RWPE1 (cell line): Measurements from ENCODE around the gene EXOC1L.

ENCODE experiments used
- CTCF ChIA-PET: fragments of 350-600 bp; sonication (Branson Sonifier 250); formaldehyde crosslinking; extraction: SDS; loops from one replicate; lab custom pipeline; 2021; lab: Yijun Ruan, JAX
- POLR2A ChIA-PET: fragments of 400-600 bp; formaldehyde crosslinking; extraction: SDS; loops from one replicate; lab custom pipeline; 2020; ENCODE audit warnings: antibody characterized with exemption; ENCODE audit not compliant: low non-redundant PET; lab: Yijun Ruan, JAX
- DNase-seq: peaks from one replicate; pipeline ENCODE4 v3.0.0; 2012; ENCODE audit warnings: low spot score
- H3K27ac ChIP-seq: fragments of 450-650 bp; 2 replicates; pipeline ENCODE4 v1.5.1; 2017
- CTCF ChIP-seq: fragments of 450-650 bp; conservative IDR thresholded peaks from 2 replicates; pipeline ENCODE4 v1.5.1; 2017; ENCODE audit warnings: low read depth, mild to moderate bottlenecking

EXOC1L gene

GRCh38 chr4:55868581-55869090, 49.0 kb downstream of the EXOC1L start:
- ChIA-PET CTCF (no interaction called here), POLR2A (no interaction called here)
- H3K27ac ChIP-seq: no peak overlapping the region
- no peak for DNase-seq
- TF ChIP-seq CTCF: no peak

GRCh38 chr4:55871299-55871800, 51.8 kb downstream of the EXOC1L start:
- CTCF ChIA-PET: interaction anchor here (0.6 kb wide), 1 partner anchor 426 kb away, joined by 4 read pairs; no protein-coding TSS in a partner anchor

GRCh38 chr4:55874831-55875230, 55.2 kb downstream of the EXOC1L start:
- CTCF ChIA-PET: no interaction called here
- no peak for DNase-seq
- no peak overlapping the region for H3K27ac ChIP-seq
- TF ChIP-seq CTCF: no peak
- POLR2A ChIA-PET: no interaction called here

More at GRCh38 chr4:55871299-55871800, 51.8 kb downstream of the EXOC1L start:
- DNase-seq: no peak
- no peak overlapping the region for H3K27ac ChIP-seq
- POLR2A ChIA-PET: no interaction called here
- no peak for TF ChIP-seq CTCF

GRCh38 chr4:55876387-55876786, 56.8 kb downstream of the EXOC1L start:
- CTCF ChIA-PET: no interaction called here
- no peak for DNase-seq
- POLR2A ChIA-PET: no interaction called here
- no peak overlapping the region for H3K27ac ChIP-seq
- TF ChIP-seq CTCF: no peak

- ChIA-PET CTCF (interaction anchor here (0.5 to 0.7 kb wide), 2 partner anchors 112 to 368 kb away, joined by 3 read pairs; no protein-coding TSS in a partner anchor), POLR2A (no interaction called here)
- no peak for TF ChIP-seq CTCF
- DNase-seq: no peak
- H3K27ac ChIP-seq: no peak overlapping the region
Observed at GRCh38 chr4:55879224-55879623, 59.6 kb downstream of the EXOC1L start.

- no peak overlapping the region for H3K27ac ChIP-seq
- DNase-seq: no peak
- no peak for TF ChIP-seq CTCF
- CTCF ChIA-PET: interaction anchor here (0.7 to 1.7 kb wide), 2 partner anchors 14 to 911 kb away, joined by 3 to 8 read pairs; no protein-coding TSS in a partner anchor
- POLR2A ChIA-PET: no interaction called here
Observed at GRCh38 chr4:55880652-55881280, 61.2 kb downstream of the EXOC1L start.
